Esophagus squamous epithelium (tissue), 4 donors: Measurements from ENCODE around the gene SELENOK.

Source experiments
- POLR2A ChIP-seq, 4 donors: fragments of 450-650 bp; IDR thresholded peaks; one replicate each; pipeline ENCODE4 v1.6.1; 2017; ENCODE audit warnings: antibody characterized with exemption in 4 of 4, mild to moderate bottlenecking in 4 of 4, moderate library complexity in 3 of 4
- TF ChIP-seq, protein P1 (sequence below), 6 experiments: fragments of 450-650 bp in 4 of 6; fragments of 200-600 bp in 2 of 6; sonication (generic) in 2 of 6; IDR thresholded peaks; one replicate each; pipeline ENCODE4 v1.5.1; 2016 to 2019; ENCODE audit warnings: antibody characterized with exemption in 6 of 6, mild to moderate bottlenecking in 4 of 6, moderate library complexity in 4 of 6

DNA sequence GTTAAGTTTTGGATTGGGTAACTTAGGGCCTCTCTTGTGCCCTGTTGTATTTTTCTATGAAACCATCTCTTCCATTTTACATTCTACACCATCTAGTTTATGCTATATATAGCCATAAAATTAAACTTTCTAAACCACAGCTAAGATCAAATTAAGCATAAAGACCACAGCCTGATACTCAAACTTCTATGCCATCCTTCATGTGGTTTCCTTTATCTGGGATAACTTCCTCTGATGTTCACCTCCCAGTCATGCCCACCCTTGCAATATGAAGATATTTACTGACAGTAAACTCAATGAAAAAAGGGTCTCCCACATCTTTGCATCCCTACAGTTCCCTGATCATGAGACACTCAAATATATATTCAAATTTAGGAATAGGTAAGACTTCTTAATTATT lies 4.2 kb downstream of the SELENOK start:
- TF ChIP-seq, protein P1, sequence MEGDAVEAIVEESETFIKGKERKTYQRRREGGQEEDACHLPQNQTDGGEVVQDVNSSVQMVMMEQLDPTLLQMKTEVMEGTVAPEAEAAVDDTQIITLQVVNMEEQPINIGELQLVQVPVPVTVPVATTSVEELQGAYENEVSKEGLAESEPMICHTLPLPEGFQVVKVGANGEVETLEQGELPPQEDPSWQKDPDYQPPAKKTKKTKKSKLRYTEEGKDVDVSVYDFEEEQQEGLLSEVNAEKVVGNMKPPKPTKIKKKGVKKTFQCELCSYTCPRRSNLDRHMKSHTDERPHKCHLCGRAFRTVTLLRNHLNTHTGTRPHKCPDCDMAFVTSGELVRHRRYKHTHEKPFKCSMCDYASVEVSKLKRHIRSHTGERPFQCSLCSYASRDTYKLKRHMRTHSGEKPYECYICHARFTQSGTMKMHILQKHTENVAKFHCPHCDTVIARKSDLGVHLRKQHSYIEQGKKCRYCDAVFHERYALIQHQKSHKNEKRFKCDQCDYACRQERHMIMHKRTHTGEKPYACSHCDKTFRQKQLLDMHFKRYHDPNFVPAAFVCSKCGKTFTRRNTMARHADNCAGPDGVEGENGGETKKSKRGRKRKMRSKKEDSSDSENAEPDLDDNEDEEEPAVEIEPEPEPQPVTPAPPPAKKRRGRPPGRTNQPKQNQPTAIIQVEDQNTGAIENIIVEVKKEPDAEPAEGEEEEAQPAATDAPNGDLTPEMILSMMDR (IDR thresholded peaks at IDR 0.05): no peak
- TF ChIP-seq POLR2A (IDR thresholded peaks at IDR 0.05): no peak
